Measurements from ENCODE around the gene GNB2.

The GNB2 gene

GRCh38 chr7:100673302-100673941 is at the start of gene GNB2:
TSS of gene GNB2 (plus strand) at chr7:100673740. CDS start at chr7:100676266, 2,526 bp downstream.
- peak; percentile 97 to 99 for DNase-seq (ENCODE audit: extremely low read depth in 1 of 2, low read depth in 1 of 2)

DNA sequence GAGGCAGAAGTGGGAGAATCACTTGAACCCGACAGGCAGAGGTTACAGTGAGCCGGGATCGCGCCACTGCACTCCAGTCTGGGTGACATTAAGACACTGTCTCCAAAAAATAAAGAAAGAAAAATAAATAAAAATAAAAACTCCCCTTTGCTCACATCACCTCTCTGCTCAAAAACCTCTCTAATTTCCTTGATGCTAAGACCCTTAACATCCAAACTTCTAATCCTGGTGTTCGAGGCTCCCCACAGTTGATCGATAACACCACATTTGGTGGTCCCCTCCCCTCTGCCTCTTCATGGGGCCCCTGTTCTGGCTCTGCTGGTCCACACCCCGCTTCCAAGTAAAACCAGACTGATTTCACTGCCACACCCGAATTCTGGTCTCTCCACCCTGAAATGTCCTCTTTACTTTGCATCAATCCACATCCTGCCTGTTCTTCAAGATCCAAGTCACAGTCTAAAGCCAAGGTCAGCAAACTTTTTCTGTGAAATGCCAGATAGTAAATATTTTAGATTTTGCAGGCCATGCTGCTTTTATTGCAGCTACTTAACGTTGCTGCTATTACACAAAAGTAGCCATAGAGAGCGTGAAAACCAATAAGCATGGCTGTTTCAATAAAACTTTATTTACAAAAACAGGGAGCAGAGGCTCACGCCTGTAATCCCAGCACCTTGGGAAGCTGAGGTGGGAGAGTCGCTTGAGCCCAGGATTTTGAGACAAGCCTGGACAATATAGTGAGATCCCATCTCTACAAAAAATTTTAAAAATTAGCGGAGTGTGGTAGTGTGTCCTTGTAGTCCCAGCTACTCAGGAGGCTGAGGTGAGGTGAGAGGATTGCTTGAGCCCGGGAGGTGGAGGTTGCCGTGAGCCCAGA is 49.4 kb upstream of the GNB2 start:
- DNase-seq (ENCODE audit: extremely low read depth in 1 of 2, low read depth in 1 of 2), result no peak

GRCh38 chr7:100626055-100626454 is 47.5 kb upstream of the GNB2 start:
- DNase-seq (ENCODE audit: extremely low read depth in 1 of 2, low read depth in 1 of 2), result no peak

DNA sequence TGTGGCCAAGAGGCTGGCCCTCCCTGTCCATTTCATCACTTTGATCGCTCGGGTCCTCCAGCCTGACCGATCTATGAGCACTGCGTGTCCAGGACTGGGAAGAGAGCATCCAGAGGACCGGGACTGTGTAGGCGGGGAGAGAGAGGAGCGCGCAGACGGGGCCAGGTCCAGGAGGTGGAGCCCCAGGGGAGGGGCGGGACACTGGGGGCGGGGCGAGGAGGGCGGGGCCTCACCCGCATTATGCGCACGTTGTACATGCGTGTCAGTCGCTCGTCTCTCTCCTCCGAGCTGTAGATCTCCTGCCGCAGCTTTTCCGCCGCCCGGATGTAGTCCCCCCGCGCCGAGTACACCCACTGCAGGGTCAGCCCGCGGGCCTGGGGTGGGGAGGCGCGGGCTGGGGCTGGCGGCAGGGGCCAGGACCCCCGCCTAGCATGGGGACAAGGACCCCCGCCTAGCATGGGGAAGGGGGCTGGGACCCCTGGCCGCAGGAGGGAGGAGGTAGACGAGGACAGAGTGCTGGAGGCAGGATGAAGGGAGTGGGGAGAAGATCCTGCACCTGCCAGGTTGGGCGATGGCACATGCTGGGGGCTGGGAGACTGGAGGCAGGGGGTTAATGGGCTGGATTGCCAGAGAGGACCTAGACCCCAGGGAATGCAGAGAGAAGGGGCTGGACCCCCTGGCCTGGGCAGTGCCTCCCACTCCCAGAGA is 46.9 kb upstream of the GNB2 start:
- DNase-seq (ENCODE audit: extremely low read depth in 1 of 2, low read depth in 1 of 2), result peak; percentile 81 to 85

GRCh38 chr7:100627238-100627549 is 46.3 kb upstream of the GNB2 start:
- no peak for DNase-seq (ENCODE audit: extremely low read depth in 1 of 2, low read depth in 1 of 2)

- DNase-seq (ENCODE audit: extremely low read depth in 1 of 2, low read depth in 1 of 2), result no peak
Measured at GRCh38 chr7:100629117-100629716, 44.3 kb upstream of the GNB2 start.

DNA sequence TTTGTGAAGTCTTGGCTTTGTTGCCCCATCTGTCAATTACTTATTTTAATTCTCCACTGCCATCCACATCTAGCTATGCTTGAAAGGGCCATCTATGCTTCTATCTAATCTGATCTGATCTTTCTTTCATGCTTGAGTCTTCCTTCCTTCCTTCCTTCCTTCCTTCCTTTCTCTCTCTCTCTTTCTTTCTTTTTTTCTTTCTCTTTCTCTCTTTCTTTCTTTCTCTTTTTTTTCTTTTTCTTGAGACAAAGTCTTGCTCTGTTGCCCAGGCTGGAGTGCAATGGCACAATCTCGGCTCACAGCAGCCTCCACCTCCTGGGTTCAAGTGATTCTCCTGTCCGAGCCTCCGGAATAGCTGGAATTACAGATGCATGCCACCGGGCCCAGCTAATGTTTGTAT is 43.5 kb upstream of the GNB2 start:
- DNase-seq (ENCODE audit: extremely low read depth in 1 of 2, low read depth in 1 of 2), result no peak

- peak in 1 of 2 donors; percentile 49 for DNase-seq (ENCODE audit: extremely low read depth in 1 of 2, low read depth in 1 of 2)
Measured at GRCh38 chr7:100632951-100633717, 40.4 kb upstream of the GNB2 start.

GRCh38 chr7:100639995-100640516 is 33.5 kb upstream of the GNB2 start:
- no peak for DNase-seq (ENCODE audit: extremely low read depth in 1 of 2, low read depth in 1 of 2)

- no peak for DNase-seq (ENCODE audit: extremely low read depth in 1 of 2, low read depth in 1 of 2)
Measured at GRCh38 chr7:100640517-100641440, 32.8 kb upstream of the GNB2 start.

- DNase-seq (ENCODE audit: extremely low read depth in 1 of 2, low read depth in 1 of 2), result no peak
Measured at GRCh38 chr7:100641463-100641859, 32.1 kb upstream of the GNB2 start, which contains the start of gene TFR2. TSS of gene TFR2 (minus strand) at chr7:100641552. CDS start at chr7:100641509, 43 bp downstream.

DNA sequence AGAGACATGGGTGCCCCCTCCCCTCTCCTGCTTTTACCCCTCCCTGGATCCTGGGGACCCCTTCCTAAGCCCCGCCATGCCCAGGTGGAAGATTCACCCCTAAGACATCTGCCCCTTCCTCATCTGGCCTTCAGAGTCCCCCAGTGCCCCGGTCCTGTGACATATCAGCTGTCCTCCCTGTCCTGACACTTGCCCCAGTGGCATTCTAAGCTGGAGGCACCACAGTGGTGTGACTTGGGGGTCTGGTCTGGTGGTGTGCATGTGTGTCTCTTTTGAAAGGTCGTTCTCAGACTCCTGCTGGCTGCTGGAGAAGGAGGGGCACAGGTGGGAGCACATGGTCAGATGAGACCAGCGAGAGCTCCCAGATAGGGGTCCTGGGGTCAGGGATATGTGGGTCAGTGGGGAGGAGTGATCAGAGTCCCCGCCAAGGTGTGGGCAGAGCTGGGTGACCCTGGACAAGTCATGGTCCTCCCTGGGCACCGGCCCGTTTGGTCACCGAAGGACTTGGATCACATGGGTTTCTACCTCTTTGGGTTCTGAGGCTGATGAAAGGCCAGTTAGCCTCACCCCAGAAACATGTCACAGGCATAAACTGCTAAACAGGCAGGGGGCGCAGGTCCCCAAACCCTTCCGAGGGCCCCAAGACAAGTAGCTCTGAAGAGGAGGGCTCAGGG is 31.5 kb upstream of the GNB2 start:
- DNase-seq (ENCODE audit: extremely low read depth in 1 of 2, low read depth in 1 of 2), result no peak

DNA sequence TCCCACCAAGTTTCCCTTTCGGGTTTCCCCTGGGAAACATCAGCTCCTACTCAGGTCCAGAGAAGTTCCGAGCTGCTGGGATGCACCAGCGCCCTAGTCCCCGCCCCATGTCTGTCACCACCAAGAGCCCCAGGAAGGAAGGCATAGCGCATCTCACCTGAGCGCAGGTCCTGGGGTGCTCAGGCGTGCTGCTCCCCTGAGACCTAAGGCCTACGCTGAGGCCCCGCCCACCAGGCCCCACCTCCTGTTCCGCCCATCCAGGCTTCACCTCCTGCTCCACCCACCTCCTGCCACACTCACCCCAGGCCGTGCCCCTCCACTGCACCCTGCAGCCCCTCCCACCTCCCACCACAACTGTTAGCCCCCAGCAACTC is 31.0 kb upstream of the GNB2 start:
- peak in 1 of 2 donors; percentile 34 for DNase-seq (ENCODE audit: extremely low read depth in 1 of 2, low read depth in 1 of 2)

- no peak for DNase-seq (ENCODE audit: extremely low read depth in 1 of 2, low read depth in 1 of 2)
Measured at GRCh38 chr7:100649826-100650565, 23.5 kb upstream of the GNB2 start.

- no peak for DNase-seq (ENCODE audit: extremely low read depth in 1 of 2, low read depth in 1 of 2)
Measured at GRCh38 chr7:100654908-100655831, 18.4 kb upstream of the GNB2 start.

DNA sequence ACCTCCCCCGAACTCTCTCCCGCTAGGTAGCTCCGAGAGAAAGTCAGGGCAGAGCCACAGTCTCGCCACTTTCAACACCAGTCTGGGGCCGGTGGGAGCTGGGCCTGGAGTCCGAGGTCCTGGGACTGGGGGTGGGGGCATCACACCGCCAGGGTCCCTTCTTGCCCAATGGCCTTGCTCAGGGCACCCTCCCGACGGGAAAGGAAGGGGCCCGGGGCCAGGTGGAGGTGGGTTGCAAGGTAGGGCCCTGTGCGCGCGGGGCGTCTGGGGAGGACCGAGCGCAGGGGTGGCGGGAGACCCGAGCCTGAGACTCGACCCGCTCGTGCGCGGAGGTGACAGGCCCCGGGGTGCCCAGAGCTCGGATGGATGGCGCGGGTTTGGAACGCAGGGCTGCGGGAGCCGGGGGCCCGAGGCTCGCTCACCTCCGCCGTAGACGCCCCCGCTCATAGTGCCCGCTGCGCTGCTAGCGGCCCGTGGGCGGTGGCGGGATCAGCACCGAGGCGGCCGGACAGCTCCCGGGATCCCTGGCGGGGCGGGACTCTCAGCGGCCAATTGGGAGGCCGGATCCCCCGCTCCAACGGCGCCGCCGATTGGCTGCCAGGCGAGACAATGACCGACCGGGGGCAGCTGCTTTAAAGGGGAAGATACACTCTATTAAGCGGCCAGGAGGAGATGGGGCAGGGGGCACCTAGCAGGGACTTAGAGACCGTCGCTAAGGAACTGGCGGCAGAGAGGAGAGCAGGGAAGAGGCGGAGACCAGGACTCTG is 17.4 kb upstream of the GNB2 start, which contains the start of gene ACTL6B:
Gene ACTL6B (minus strand): TSS at position 541 of the 767 bp plus-strand sequence. CDS start 94 bp downstream, at position 447.
- DNase-seq (ENCODE audit: extremely low read depth in 1 of 2, low read depth in 1 of 2), result no peak
